HCT116 (cell line): ENCODE results near the gene CPT1A. TPM values are rescaled to one million over a fixed set of nuclear protein-coding genes. Genes with fewer than 3 reads are reported as not detected.

Experiments used
- ATAC-seq: fragments of 200-7000 bp; cut with Tn5 transposase; 2 replicates; pipeline ENCODE4 v1.9.1; 2020; ENCODE audit warnings: mild to moderate bottlenecking, moderate library complexity
- BruUV-seq: library from RNA; stranded (reverse); fragments of 400-500 nt; replicated peaks from 2 replicates; lab custom pipeline; 2021; lab: Mats Ljungman, UMichigan
- CTCF ChIA-PET: fragments of 300-600 bp; sonication (Branson Sonifier 250); formaldehyde crosslinking; loops from one replicate; lab custom pipeline; 2021; ENCODE audit warnings: antibody characterized with exemption; lab: Charles Lee
- POLR2A ChIA-PET: fragments of 300-600, 350-600 bp; sonication (Branson Sonifier 250); formaldehyde crosslinking; loops from one replicate; lab custom pipeline; 2021; ENCODE audit warnings: antibody characterized with exemption; lab: Charles Lee
- RAD21 ChIA-PET, 2 experiments: fragments of 300-600 bp; sonication (Branson Sonifier 250); formaldehyde crosslinking; loops; one replicate each; lab custom pipeline; 2023; ENCODE audit warnings: low total read pairs in 2 of 2; ENCODE audit not compliant: uncharacterized antibody in 2 of 2, unreplicated experiment in 2 of 2, low non-redundant PET in 1 of 2; lab: Charles Lee
- DNase-seq: peaks from one replicate; pipeline ENCODE4 v3.0.0-alpha.2; 2010; ENCODE audit warnings: low read depth, low spot score
- H2AFZ ChIP-seq: fragments of 200-600 bp; shearing (Covaris generic), sonication (generic); 2 replicates; pipeline ENCODE4 v1.6.1; 2017; ENCODE audit warnings: low read depth, mixed run types, mixed read lengths, antibody characterized with exemption, low read length; ENCODE audit not compliant: poor library complexity, severe bottlenecking
- H3K27ac ChIP-seq: 2 replicates; pipeline ENCODE4 v1.5.1; 2012; ENCODE audit warnings: low read depth, low read length
- H3K27me3 ChIP-seq: fragments of 200-600 bp; sonication (generic); 2 replicates; pipeline ENCODE4 v1.6.1; 2016; ENCODE audit warnings: mixed run types, low read length, mixed read lengths; ENCODE audit not compliant: insufficient read depth
- H3K36me3 ChIP-seq, 2 experiments: fragments of 200-500 bp in 1 of 2; fragments of 200-600 bp in 1 of 2; sonication (Bioruptor generic) in 1 of 2; sonication (generic) in 1 of 2; 2 replicates each; pipeline versions ENCODE4 v1.5.1 to v1.6.1; 2014 to 2016; ENCODE audit warnings: low read length in 2 of 2, inconsistent platforms in 1 of 2, mixed read lengths in 1 of 2, mixed run types in 1 of 2; ENCODE audit not compliant: insufficient read depth in 2 of 2, control insufficient read depth in 1 of 2
- H3K4me1 ChIP-seq, 2 experiments: fragments of 200-600 bp in 1 of 2; sonication (generic) in 1 of 2; 2 replicates each; pipeline versions ENCODE4 v1.5.1 to v1.6.1; 2012 to 2017; ENCODE audit warnings: low read length in 2 of 2, inconsistent platforms in 1 of 2, mild to moderate bottlenecking in 1 of 2, mixed read lengths in 1 of 2, mixed run types in 1 of 2, moderate library complexity in 1 of 2; ENCODE audit not compliant: insufficient read depth in 2 of 2, control insufficient read depth in 1 of 2
- H3K4me2 ChIP-seq: fragments of 200-600 bp; sonication (generic); 2 replicates; pipeline ENCODE4 v1.6.1; 2017; ENCODE audit warnings: mixed run types, low read length, mixed read lengths
- H3K4me3 ChIP-seq, 2 experiments: fragments of 200-600 bp in 1 of 2; sonication (generic) in 1 of 2; replicated peaks in 1 of 2; 2 replicates each; pipeline ENCODE4 v1.5.1; 2011 to 2016; ENCODE audit warnings: low read length in 2 of 2, control low read depth in 1 of 2, low read depth in 1 of 2, mild to moderate bottlenecking in 1 of 2, mixed read lengths in 1 of 2, mixed run types in 1 of 2
- H3K79me2 ChIP-seq: fragments of 200-600 bp; sonication (generic); 2 replicates; pipeline ENCODE4 v1.6.1; 2017; ENCODE audit warnings: mild to moderate bottlenecking, mixed run types, low read length, moderate library complexity, mixed read lengths; ENCODE audit not compliant: insufficient read depth
- H3K9ac ChIP-seq: fragments of 200-600 bp; sonication (generic); 2 replicates; pipeline ENCODE4 v1.6.1; 2016; ENCODE audit warnings: low read length, mixed read lengths
- H3K9me2 ChIP-seq: fragments of 200-600 bp; sonication (generic), shearing (Covaris generic); 2 replicates; pipeline ENCODE4 v1.6.1; 2017; ENCODE audit warnings: mixed run types, mild to moderate bottlenecking, moderate library complexity; ENCODE audit not compliant: insufficient read depth
- H3K9me3 ChIP-seq, 2 experiments: fragments of 200-500 bp in 1 of 2; fragments of 200-600 bp in 1 of 2; sonication (Bioruptor generic) in 1 of 2; sonication (generic) in 1 of 2; 2 replicates each; pipeline ENCODE4 v1.6.1; 2014 to 2017; ENCODE audit warnings: low read length in 2 of 2, mixed read lengths in 2 of 2, inconsistent platforms in 1 of 2, low read depth in 1 of 2, mild to moderate bottlenecking in 1 of 2, mixed run types in 1 of 2, moderate library complexity in 1 of 2; ENCODE audit not compliant: control insufficient read depth in 1 of 2, insufficient read depth in 1 of 2
- H4K20me1 ChIP-seq: fragments of 200-600 bp; sonication (generic), shearing (Covaris generic); 2 replicates; pipeline ENCODE4 v1.6.1; 2017; ENCODE audit warnings: mixed run types, mild to moderate bottlenecking, moderate library complexity; ENCODE audit not compliant: insufficient read depth
- CEBPB ChIP-seq: IDR thresholded peaks from 2 replicates; pipeline ENCODE4 v1.6.1; 2012; ENCODE audit warnings: low read depth
- EZH2 ChIP-seq: fragments of 200-600 bp; sonication (generic); IDR thresholded peaks from 2 replicates; pipeline ENCODE4 v1.6.1; 2017; ENCODE audit warnings: antibody characterized with exemption, mixed run types
- MAX ChIP-seq: IDR thresholded peaks from 2 replicates; pipeline ENCODE4 v1.6.1; 2012
- POLR2A ChIP-seq: IDR thresholded peaks from 2 replicates; pipeline ENCODE4 v1.7.0; 2011; ENCODE audit warnings: borderline replicate concordance; ENCODE audit not compliant: insufficient read depth, insufficient read length; ENCODE audit errors: extremely low read depth
- TCF7L2 ChIP-seq: IDR thresholded peaks from 2 replicates; pipeline ENCODE4 v1.7.0; 2011; ENCODE audit warnings: borderline replicate concordance, inconsistent platforms; ENCODE audit not compliant: insufficient read depth, insufficient read length; ENCODE audit errors: extremely low read depth
- ZBTB33 ChIP-seq: IDR thresholded peaks from 2 replicates; pipeline ENCODE4 v1.6.1; 2011; ENCODE audit warnings: mild to moderate bottlenecking, low read length, moderate library complexity; ENCODE audit not compliant: insufficient replicate concordance; ENCODE audit errors: extremely low read depth
- ZFX ChIP-seq: fragments of 450-650 bp; IDR thresholded peaks from 2 replicates; pipeline ENCODE4 v1.6.1; 2017
- ZNF274 ChIP-seq: fragments of 200-500 bp; sonication (Bioruptor generic); IDR thresholded peaks from 2 replicates; pipeline ENCODE4 v1.6.1; 2014; ENCODE audit warnings: mild to moderate bottlenecking, low read depth, low read length, inconsistent platforms
- intact Hi-C: fragments of 100-400 bp; cut with micrococcal nuclease; formaldehyde crosslinking; loops from 2 replicates; pipeline ENCODE4 v1.10.0; 2022
- total RNA-seq: library from RNA; stranded (reverse); gene quantifications from one replicate; pipeline ENCODE4 v1.2.1, GENCODE V29; 2021; ENCODE audit not compliant: unreplicated experiment
- TF ChIP-seq, protein P1 (sequence below): IDR thresholded peaks from 2 replicates; pipeline ENCODE4 v1.6.1; 2012; ENCODE audit warnings: low read depth

The CPT1A gene
- total RNA-seq, 1 experiment from 2014 or later = 54.4 TPM

DNA sequence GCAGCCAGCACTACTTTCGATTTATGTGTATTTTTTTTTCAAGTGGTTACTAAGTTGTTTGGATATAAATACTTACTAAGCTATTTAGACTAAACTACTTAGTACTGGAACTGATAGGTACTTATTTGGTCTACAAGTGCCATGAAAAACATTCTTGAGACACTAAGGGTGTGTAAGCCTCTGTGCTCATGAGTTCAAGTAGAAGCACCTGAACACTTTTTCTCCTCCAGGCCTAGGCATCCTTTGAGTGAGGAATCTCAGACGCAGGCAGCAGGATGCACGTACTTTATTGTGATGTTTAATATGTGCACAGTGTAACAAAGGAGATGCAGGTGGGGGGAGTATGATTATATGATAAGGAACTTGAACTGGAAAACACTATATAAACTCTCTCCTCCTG, 98.2 kb downstream of the CPT1A start:
- RAD21 ChIA-PET = no interaction called here
- TF ChIP-seq CEBPB (no peak), TCF7L2 (no peak), MAX (no peak), ZBTB33 (no peak), EZH2 (no peak), POLR2A (no peak), ZNF274 (no peak), ZFX (no peak)
- TF ChIP-seq, protein P1, sequence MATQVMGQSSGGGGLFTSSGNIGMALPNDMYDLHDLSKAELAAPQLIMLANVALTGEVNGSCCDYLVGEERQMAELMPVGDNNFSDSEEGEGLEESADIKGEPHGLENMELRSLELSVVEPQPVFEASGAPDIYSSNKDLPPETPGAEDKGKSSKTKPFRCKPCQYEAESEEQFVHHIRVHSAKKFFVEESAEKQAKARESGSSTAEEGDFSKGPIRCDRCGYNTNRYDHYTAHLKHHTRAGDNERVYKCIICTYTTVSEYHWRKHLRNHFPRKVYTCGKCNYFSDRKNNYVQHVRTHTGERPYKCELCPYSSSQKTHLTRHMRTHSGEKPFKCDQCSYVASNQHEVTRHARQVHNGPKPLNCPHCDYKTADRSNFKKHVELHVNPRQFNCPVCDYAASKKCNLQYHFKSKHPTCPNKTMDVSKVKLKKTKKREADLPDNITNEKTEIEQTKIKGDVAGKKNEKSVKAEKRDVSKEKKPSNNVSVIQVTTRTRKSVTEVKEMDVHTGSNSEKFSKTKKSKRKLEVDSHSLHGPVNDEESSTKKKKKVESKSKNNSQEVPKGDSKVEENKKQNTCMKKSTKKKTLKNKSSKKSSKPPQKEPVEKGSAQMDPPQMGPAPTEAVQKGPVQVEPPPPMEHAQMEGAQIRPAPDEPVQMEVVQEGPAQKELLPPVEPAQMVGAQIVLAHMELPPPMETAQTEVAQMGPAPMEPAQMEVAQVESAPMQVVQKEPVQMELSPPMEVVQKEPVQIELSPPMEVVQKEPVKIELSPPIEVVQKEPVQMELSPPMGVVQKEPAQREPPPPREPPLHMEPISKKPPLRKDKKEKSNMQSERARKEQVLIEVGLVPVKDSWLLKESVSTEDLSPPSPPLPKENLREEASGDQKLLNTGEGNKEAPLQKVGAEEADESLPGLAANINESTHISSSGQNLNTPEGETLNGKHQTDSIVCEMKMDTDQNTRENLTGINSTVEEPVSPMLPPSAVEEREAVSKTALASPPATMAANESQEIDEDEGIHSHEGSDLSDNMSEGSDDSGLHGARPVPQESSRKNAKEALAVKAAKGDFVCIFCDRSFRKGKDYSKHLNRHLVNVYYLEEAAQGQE = no peak
- no peak overlapping the region for H3K9ac ChIP-seq
- H3K4me2 ChIP-seq = no peak overlapping the region
- H3K9me3 ChIP-seq = no peaks in the 10 kb centered on the region
- no peak overlapping the region for H2AFZ ChIP-seq
- DNase-seq (no peak), ATAC-seq (no peak)
- POLR2A ChIA-PET = no interaction called here
- H3K36me3 ChIP-seq = peaks cover 0 to 9% of the 10 kb centered on the region in 2 experiments; a peak in 1 of 4 replicates
- CTCF ChIA-PET = no interaction called here
- H3K79me2 ChIP-seq = no peaks in the 10 kb centered on the region
- H4K20me1 ChIP-seq = no peaks in the 10 kb centered on the region
- BruUV-seq = no TSS peak
- no peaks in the 10 kb centered on the region for H3K4me1 ChIP-seq
- H3K27ac ChIP-seq = no peak overlapping the region
- H3K9me2 ChIP-seq = no peaks in the 10 kb centered on the region
- no peaks in the 10 kb centered on the region for H3K27me3 ChIP-seq
- H3K4me3 ChIP-seq = no peak overlapping the region
- intact Hi-C loops = no loop called here
